H1 (cell line): ENCODE results near the gene MCF2L. TPM values are rescaled to one million over a fixed set of nuclear protein-coding genes. Genes with fewer than 3 reads are reported as not detected.

Source experiments
- CTCF ChIA-PET: fragments of 300-600 bp; sonication (Branson Sonifier 250); formaldehyde crosslinking; loops from one replicate; lab custom pipeline; 2021; ENCODE audit not compliant: partially characterized antibody; lab: Charles Lee
- POLR2A ChIA-PET: fragments of 300-600 bp; sonication (Branson Sonifier 250); formaldehyde crosslinking; loops from one replicate; lab custom pipeline; 2021; ENCODE audit warnings: inconsistent platforms; ENCODE audit not compliant: partially characterized antibody; lab: Charles Lee
- DNase-seq, 2 experiments: peaks; one replicate each; pipeline versions ENCODE4 v3.0.0 to v3.0.0-alpha.2; 2010 to 2022; ENCODE audit warnings: low spot score in 2 of 2, low read depth in 1 of 2, mixed read lengths in 1 of 2
- FAIRE-seq: peaks from 2 replicates; lab custom pipeline; 2011; peaks lifted over from hg19 to GRCh38; lab: Jason Lieb, UNC
- H2AFZ ChIP-seq: 2 replicates; pipeline ENCODE4 v1.8.1; 2012; ENCODE audit warnings: low read length, inconsistent platforms
- H2AK5ac ChIP-seq: 2 replicates; pipeline ENCODE4 v1.6.1; 2013; ENCODE audit warnings: low read depth, low read length
- H2BK120ac ChIP-seq: replicated peaks from 2 replicates; pipeline ENCODE3; 2013; ENCODE audit warnings: low read depth, low read length, inconsistent platforms
- H2BK12ac ChIP-seq: 2 replicates; pipeline ENCODE4 v1.6.1; 2013; ENCODE audit warnings: low read depth, low read length
- H2BK15ac ChIP-seq: 2 replicates; pipeline ENCODE4 v1.6.1; 2013; ENCODE audit warnings: low read length
- H2BK20ac ChIP-seq: 2 replicates; pipeline ENCODE4 v1.6.1; 2013; ENCODE audit warnings: low read length
- H2BK5ac ChIP-seq: 2 replicates; pipeline ENCODE4 v1.6.1; 2013; ENCODE audit warnings: low read depth, low read length
- H3K14ac ChIP-seq: 2 replicates; pipeline ENCODE4 v1.6.1; 2013; ENCODE audit warnings: inconsistent platforms; ENCODE audit not compliant: insufficient read length
- H3K18ac ChIP-seq: 2 replicates; pipeline ENCODE4 v1.6.1; 2013; ENCODE audit warnings: low read length; ENCODE audit errors: extremely low read depth
- H3K23ac ChIP-seq: 2 replicates; pipeline ENCODE4 v1.6.1; 2013; ENCODE audit warnings: inconsistent platforms; ENCODE audit not compliant: insufficient read length
- H3K23me2 ChIP-seq: 2 replicates; pipeline ENCODE4 v1.6.1; 2013; ENCODE audit warnings: low read depth, low read length
- H3K27ac ChIP-seq: 2 replicates; pipeline ENCODE4 v1.6.1; 2011; ENCODE audit warnings: low read depth, low read length, inconsistent platforms
- H3K27me3 ChIP-seq, 4 experiments: replicated peaks in 1 of 4; 1 replicate in 1 of 4; 2 replicates in 3 of 4; pipeline versions ENCODE4 v1.6.1 to v1.8.1; 2011 to 2013; ENCODE audit warnings: low read length in 3 of 4, mild to moderate bottlenecking in 3 of 4, inconsistent platforms in 2 of 4, mixed read lengths in 2 of 4, moderate library complexity in 1 of 4; ENCODE audit not compliant: control insufficient read depth in 3 of 4, insufficient read depth in 3 of 4; ENCODE audit errors: extremely low read depth in 1 of 4
- H3K36me3 ChIP-seq, 4 experiments: 2 replicates each; pipeline versions ENCODE4 v1.6.1 to v1.8.1; 2011 to 2013; ENCODE audit warnings: mild to moderate bottlenecking in 4 of 4, low read length in 3 of 4, moderate library complexity in 2 of 4, control low read depth in 1 of 4, inconsistent platforms in 1 of 4; ENCODE audit not compliant: insufficient read depth in 4 of 4, control insufficient read depth in 2 of 4
- H3K4ac ChIP-seq: replicated peaks from 2 replicates; pipeline ENCODE3; 2013; ENCODE audit warnings: low read length, low read depth, mixed read lengths, inconsistent platforms; ENCODE audit not compliant: insufficient read length
- H3K4me1 ChIP-seq, 4 experiments: replicated peaks in 1 of 4; 1 replicate in 1 of 4; 2 replicates in 3 of 4; pipeline versions ENCODE4 v1.6.1 to v1.8.1; 2011 to 2013; ENCODE audit warnings: low read length in 3 of 4, inconsistent platforms in 2 of 4, mixed read lengths in 1 of 4; ENCODE audit not compliant: insufficient read depth in 4 of 4, control insufficient read depth in 3 of 4
- H3K4me2 ChIP-seq, 2 experiments: 2 replicates each; pipeline versions ENCODE4 v1.6.1 to v1.8.1; 2011 to 2013; ENCODE audit warnings: low read depth in 2 of 2, low read length in 2 of 2, control low read depth in 1 of 2, inconsistent platforms in 1 of 2, mild to moderate bottlenecking in 1 of 2; ENCODE audit not compliant: insufficient read depth in 1 of 2
- H3K4me3 ChIP-seq, 4 experiments: fragments of 200-600, 300-600 bp in 1 of 4; sonication (generic), shearing (Covaris generic), sonication (Bioruptor Twin) in 1 of 4; 2 replicates each; pipeline versions ENCODE4 v1.5.1 to v1.8.1; 2011 to 2016; ENCODE audit warnings: low read length in 4 of 4, low read depth in 3 of 4, control low read depth in 2 of 4, inconsistent platforms in 2 of 4, mild to moderate bottlenecking in 2 of 4, mixed read lengths in 1 of 4, moderate library complexity in 1 of 4; ENCODE audit not compliant: insufficient read depth in 2 of 4; ENCODE audit errors: extremely low read depth in 1 of 4
- H3K56ac ChIP-seq: replicated peaks from 2 replicates; pipeline ENCODE3; 2013; ENCODE audit warnings: low read depth, mild to moderate bottlenecking, mixed read lengths, low read length, inconsistent platforms; ENCODE audit not compliant: insufficient read length
- H3K79me1 ChIP-seq: 2 replicates; pipeline ENCODE4 v1.6.1; 2013; ENCODE audit warnings: low read depth, low read length, control low read depth
- H3K79me2 ChIP-seq, 2 experiments: 2 replicates each; pipeline versions ENCODE4 v1.6.1 to v1.8.1; 2012 to 2013; ENCODE audit warnings: low read length in 2 of 2, mild to moderate bottlenecking in 2 of 2, inconsistent platforms in 1 of 2; ENCODE audit not compliant: insufficient read depth in 2 of 2, control insufficient read depth in 1 of 2
- H3K9ac ChIP-seq, 4 experiments: replicated peaks in 1 of 4; 1 replicate in 1 of 4; 2 replicates in 3 of 4; pipeline versions ENCODE4 v1.6.1 to v1.8.1; 2011 to 2013; ENCODE audit warnings: low read depth in 3 of 4, low read length in 3 of 4, control low read depth in 2 of 4, mild to moderate bottlenecking in 2 of 4, moderate library complexity in 2 of 4, inconsistent platforms in 1 of 4; ENCODE audit errors: extremely low read depth in 1 of 4
- H3K9me3 ChIP-seq, 2 experiments: 2 replicates each; pipeline versions ENCODE4 v1.6.1 to v1.8.1; 2012 to 2013; ENCODE audit warnings: mild to moderate bottlenecking in 2 of 2, moderate library complexity in 2 of 2, control low read depth in 1 of 2, inconsistent platforms in 1 of 2, low read depth in 1 of 2, low read length in 1 of 2, mixed read lengths in 1 of 2; ENCODE audit not compliant: insufficient read depth in 2 of 2
- H4K20me1 ChIP-seq, 2 experiments: replicated peaks in 1 of 2; 2 replicates each; pipeline versions ENCODE3 to v1.8.1; 2011 to 2013; ENCODE audit warnings: inconsistent platforms in 2 of 2, low read length in 2 of 2, mild to moderate bottlenecking in 1 of 2; ENCODE audit not compliant: insufficient read depth in 2 of 2, control insufficient read depth in 1 of 2
- H4K5ac ChIP-seq: 2 replicates; pipeline ENCODE4 v1.6.1; 2013; ENCODE audit warnings: low read length, low read depth, mixed read lengths, inconsistent platforms; ENCODE audit not compliant: insufficient read length
- H4K8ac ChIP-seq: 2 replicates; pipeline ENCODE4 v1.8.0; 2013; ENCODE audit warnings: mild to moderate bottlenecking, moderate library complexity, low read length, inconsistent platforms; ENCODE audit not compliant: insufficient read depth; ENCODE audit errors: extremely low read depth
- H4K91ac ChIP-seq: replicated peaks from 2 replicates; pipeline ENCODE3; 2013; ENCODE audit warnings: low read length, mixed read lengths, inconsistent platforms; ENCODE audit not compliant: insufficient read length
- BCL11A ChIP-seq, 2 experiments: IDR thresholded peaks; one replicate each; pipeline ENCODE4 v1.6.1; 2011; ENCODE audit warnings: low read depth in 2 of 2, low read length in 2 of 2, mild to moderate bottlenecking in 2 of 2
- CBX5 ChIP-seq: fragments of 300-800, 300-1000 bp; sonication (generic); IDR thresholded peaks from 2 replicates; pipeline ENCODE4 v1.7.1; 2016; ENCODE audit warnings: antibody characterized with exemption, low read length, low read depth
- KDM1A ChIP-seq: fragments of 200-600, 300-600 bp; sonication (generic); IDR thresholded peaks from 2 replicates; pipeline ENCODE4 v1.7.1; 2016; ENCODE audit warnings: mild to moderate bottlenecking, low read length, borderline replicate concordance
- PHF8 ChIP-seq: fragments of 200-600 bp; sonication (generic); conservative IDR thresholded peaks from 2 replicates; pipeline ENCODE4 v1.7.1; 2012; ENCODE audit warnings: low read depth, mild to moderate bottlenecking, inconsistent platforms, low read length, moderate library complexity
- RAD21 ChIP-seq, 2 experiments: IDR thresholded peaks in 1 of 2; conservative IDR thresholded peaks in 1 of 2; 2 replicates each; pipeline ENCODE4 v1.6.1; 2011; ENCODE audit warnings: low read depth in 2 of 2, low read length in 2 of 2, improper control_type of control experiment in 1 of 2, inconsistent platforms in 1 of 2, mild to moderate bottlenecking in 1 of 2, moderate library complexity in 1 of 2
- RBBP5 ChIP-seq: IDR thresholded peaks from 2 replicates; pipeline ENCODE4 v1.7.1; 2012; ENCODE audit warnings: low read depth, mild to moderate bottlenecking, inconsistent platforms, low read length, moderate library complexity, borderline replicate concordance
- SIN3A ChIP-seq, 2 experiments: IDR thresholded peaks in 1 of 2; conservative IDR thresholded peaks in 1 of 2; 2 replicates each; pipeline ENCODE4 v1.6.1; 2011 to 2012; ENCODE audit warnings: low read length in 2 of 2, improper control_type of control experiment in 1 of 2, low read depth in 1 of 2, mild to moderate bottlenecking in 1 of 2
- SIRT6 ChIP-seq: IDR thresholded peaks from one replicate; pipeline ENCODE4 v1.7.1; 2012; ENCODE audit warnings: low read length, inconsistent platforms
- SIX5 ChIP-seq: IDR thresholded peaks from 2 replicates; pipeline ENCODE4 v1.6.1; 2011; ENCODE audit warnings: mild to moderate bottlenecking, low read depth, low read length
- SUZ12 ChIP-seq: fragments of 200-600 bp; sonication (generic); IDR thresholded peaks from 2 replicates; pipeline ENCODE4 v1.6.1; 2012; ENCODE audit warnings: mild to moderate bottlenecking, inconsistent platforms, low read length, moderate library complexity, mixed read lengths
- WGBS, 2 experiments: shearing (Covaris generic) in 1 of 2; methylation state at CpG; one replicate each; pipeline versions ENCODE4 v1.1.6 to v1.1.7; 2013 to 2015; ENCODE audit warnings: low lambda C conversion rate in 2 of 2, mixed read lengths in 2 of 2, inconsistent platforms in 1 of 2, low coverage in 1 of 2, missing lambda C conversion rate in 1 of 2; ENCODE audit not compliant: insufficient replicate concordance in 2 of 2, insufficient coverage in 1 of 2, insufficient read length in 1 of 2; ENCODE audit errors: extremely low coverage in 1 of 2, missing lambda C conversion rate in 1 of 2; 5-methylcytosine and 5-hydroxymethylcytosine counted together
- polyA plus RNA-seq, 7 experiments: library from polyadenylated mRNA; depleted of rRNA in 3 of 7; stranded (reverse) in 5 of 7; unstranded in 2 of 7; fragments of >200 nt in 5 of 7; fragments of 200-250 nt in 2 of 7; gene quantifications; 1 replicate in 5 of 7; 2 replicates in 1 of 7; 4 replicates in 1 of 7; pipeline versions ENCODE4 v1.2.1 to v1.2.3, GENCODE V29; 2011 to 2013; ENCODE audit warnings: missing spikeins in 2 of 7, mixed read lengths in 2 of 7
- total RNA-seq: library from RNA; stranded (reverse); fragmentation: NEBNext Ultra II Directional; extraction: Animal tissue kit (Norgen Biotek cat#: 25700); gene quantifications from 2 replicates; pipeline ENCODE4 v1.2.1, GENCODE V29; 2021

MCF2L gene
- total and polyA plus RNA-seq, 2 of the 8 experiments (the other 6 are each of a cell fraction or from before 2014, with no cell fraction given): 10.1 to 24.4 TPM

GRCh38 chr13:112978561-112979405 lies 9.8 kb downstream of the MCF2L start:
- Histone ChIP-seq H3K23me2 (no peaks in the 10 kb centered on the region), H3K79me1 (no peaks in the 10 kb centered on the region), H2BK5ac (peak overlapping the region; percentile 32), H2BK120ac (no peak overlapping the region), H4K8ac (peak overlapping the region; percentile 1; the same call in 1 of the 2 replicates), H3K79me2 (no peaks in the 10 kb centered on the region), H3K27ac (no peak overlapping the region), H3K23ac (no peak overlapping the region), H3K4me1 (peaks cover 0 to 9% (median under 1%) of the 10 kb centered on the region in 4 experiments; a peak in 3 of 7 replicates), H2BK15ac (no peak overlapping the region), H3K27me3 (no peaks in the 10 kb centered on the region), H3K4me3 (no peak overlapping the region), H3K9ac (no peak overlapping the region), H3K14ac (no peak overlapping the region), H4K91ac (no peak overlapping the region), H3K36me3 (no peaks in the 10 kb centered on the region), H3K56ac (no peak overlapping the region), H2AK5ac (0 out of 2 replicates have a peak overlapping the region, but pooled peaks have one; percentile 32), H2BK20ac (no peak overlapping the region), H3K4me2 (no peak overlapping the region), H2AFZ (no peak overlapping the region), H4K5ac (no peak overlapping the region), H3K4ac (no peak overlapping the region), H2BK12ac (0 out of 2 replicates have a peak overlapping the region, but pooled peaks have one; percentile 60), H4K20me1 (peaks cover 0 to 5% of the 10 kb centered on the region in 2 experiments), H3K9me3 (no peaks in the 10 kb centered on the region), H3K18ac (no peak overlapping the region)
- DNase-seq: no peak
- ChIA-PET CTCF (interaction anchor here (0.8 to 6.3 kb wide), 6 partner anchors 9 to 51 kb away, joined by 3 to 34 read pairs (median 5); partner anchors contain the start of gene MCF2L), POLR2A (interaction anchor here (1.2 to 1.9 kb wide), 2 partner anchors 9 to 18 kb away, joined by 3 to 5 read pairs; partner anchors contain the start of gene MCF2L)
- TF ChIP-seq BCL11A (IDR thresholded peaks at IDR 0.05; ENCODE audit: low read depth in 2 of 2, low read length in 2 of 2) (no peak), SIRT6 (no peak), RBBP5 (no peak), CBX5 (no peak), PHF8 (no peak), KDM1A (no peak), SIN3A (conservative IDR thresholded peaks at IDR 0.05 in 1 of 2, IDR thresholded peaks at IDR 0.05 in 1 of 2; ENCODE audit: low read depth in 1 of 2, low read length in 2 of 2) (no peak), SIX5 (no peak), SUZ12 (no peak), RAD21 (IDR thresholded peaks at IDR 0.05 in 1 of 2, conservative IDR thresholded peaks at IDR 0.05 in 1 of 2; ENCODE audit: low read depth in 2 of 2, low read length in 2 of 2) (no peak)
- FAIRE-seq: no peak
- WGBS, 2 experiments: 89% methylated on average over 24 of the region's 25 CpGs; no CpG with 5 or more reads in 1 of the 2 experiments
